Central memory CD4-positive, alpha-beta T cell (primary cell): ENCODE data around the gene PADI1.

ENCODE experiments used
- DNase-seq: peaks from one replicate; pipeline ENCODE4 v3.0.0; 2022

Gene PADI1

DNA sequence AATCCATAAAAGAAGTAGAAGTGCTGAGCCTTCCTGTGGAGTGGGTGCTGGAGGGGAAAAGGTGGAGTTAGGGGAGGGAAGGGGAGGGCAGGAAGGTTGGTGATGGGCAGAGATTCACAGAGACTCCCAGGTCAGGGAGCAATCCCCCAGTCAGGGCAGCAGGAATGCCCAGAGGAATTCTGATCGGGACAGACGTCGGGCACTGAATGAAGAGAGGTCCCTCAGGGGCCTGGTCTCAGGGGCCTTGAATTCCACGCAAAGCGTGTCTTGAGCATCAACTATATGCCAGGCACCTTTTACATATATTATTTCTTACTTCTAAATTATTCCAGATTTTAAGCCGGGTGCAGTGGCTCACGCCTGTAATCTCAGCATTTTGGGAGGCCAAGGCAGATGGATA, 7.2 kb upstream of the PADI1 start:
- DNase-seq, result no peak

DNA sequence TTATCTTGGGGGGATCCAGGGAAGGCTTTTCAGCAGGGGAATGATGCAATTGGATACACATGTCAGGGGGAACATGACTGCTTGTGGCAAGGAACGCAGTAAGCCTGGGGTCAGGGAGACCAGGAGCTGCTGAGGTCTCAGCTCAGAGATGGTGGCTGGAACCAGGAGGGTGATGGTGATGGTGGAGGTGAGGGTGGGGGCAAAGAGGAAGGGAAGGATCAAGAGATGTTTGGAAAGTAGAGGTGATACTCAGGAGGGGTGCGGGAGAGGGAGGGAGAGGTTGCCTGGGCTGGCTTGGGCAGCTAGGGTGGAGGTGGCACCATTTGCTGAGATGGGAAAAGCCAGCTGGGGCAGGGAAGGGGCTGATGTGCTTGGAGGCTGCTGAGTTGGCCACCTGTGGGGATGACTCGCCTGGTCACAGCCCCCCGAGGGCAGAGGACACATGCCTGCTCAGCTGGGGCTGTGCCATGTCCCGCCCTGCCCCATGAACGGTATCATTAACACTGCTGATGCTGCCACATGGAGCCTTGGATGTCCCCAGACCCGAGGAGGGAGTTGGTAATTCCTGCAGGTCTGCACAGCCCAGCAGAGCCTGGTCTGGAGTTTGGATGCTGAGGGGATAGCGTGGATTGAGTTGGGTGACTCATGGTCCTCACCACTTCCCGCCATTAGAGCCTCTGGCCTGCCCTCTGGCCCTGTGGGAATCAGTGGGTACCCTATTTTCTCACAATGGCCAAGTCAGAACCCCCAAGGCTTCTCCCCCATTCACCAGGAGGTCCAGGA, 6.3 kb upstream of the PADI1 start:
- no peak for DNase-seq

DNA sequence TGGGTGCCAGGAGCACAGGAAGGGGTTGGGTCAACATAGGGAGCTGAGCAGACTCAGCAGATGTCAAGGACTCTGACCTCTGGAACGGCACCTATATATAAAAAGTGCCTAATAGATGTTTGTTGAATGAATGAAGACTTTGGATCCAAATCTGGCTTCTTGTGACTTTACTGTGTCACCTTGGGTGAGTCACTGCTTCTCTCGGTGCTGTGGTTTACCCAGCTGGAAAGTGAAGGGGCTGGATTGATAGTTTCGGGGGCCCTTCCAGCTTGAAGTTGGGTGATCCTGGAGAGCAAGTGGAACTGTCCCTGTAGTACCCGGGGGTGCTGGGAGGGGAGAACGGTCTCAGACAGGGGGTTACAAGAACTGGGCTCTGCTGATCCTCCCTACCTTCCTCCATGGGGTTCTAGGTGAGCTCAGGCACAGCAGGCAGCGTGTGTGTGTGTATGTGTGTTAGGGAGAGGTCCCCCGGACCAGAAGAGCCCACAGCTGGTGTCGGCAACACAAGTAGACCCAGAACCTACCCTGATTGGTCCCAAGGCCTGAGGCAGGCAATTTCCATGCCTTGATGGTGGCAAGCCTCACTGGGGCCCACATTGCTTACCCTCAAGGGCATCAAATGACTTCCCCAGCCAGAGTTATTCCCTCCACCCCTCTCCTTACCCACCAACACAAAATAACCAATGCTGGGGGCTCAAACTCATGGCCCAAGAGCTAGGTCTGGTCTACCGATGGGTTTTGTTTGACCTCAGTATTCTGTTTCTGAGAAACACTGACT, 5.5 kb upstream of the PADI1 start:
- no peak for DNase-seq

DNA sequence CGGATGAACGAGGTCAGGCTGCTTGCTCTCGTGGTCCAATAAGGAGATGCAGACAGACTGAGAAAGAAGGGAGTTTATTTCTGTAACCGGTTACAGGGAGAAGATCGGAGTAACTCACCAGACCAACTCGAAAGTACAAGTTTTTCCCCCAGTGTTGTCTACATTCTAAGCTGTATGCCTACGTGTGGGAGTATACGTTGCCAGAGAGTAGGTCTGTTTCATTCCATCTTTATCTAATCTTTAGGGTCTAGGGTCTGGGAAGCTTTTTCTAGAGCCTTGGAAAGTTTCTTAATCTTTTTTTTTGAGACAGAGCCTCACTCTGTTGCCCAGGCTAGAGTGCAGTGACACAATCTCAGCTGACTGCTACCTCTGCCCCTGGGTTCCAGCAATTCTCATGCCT, 4.7 kb upstream of the PADI1 start:
- DNase-seq, result no peak

DNA sequence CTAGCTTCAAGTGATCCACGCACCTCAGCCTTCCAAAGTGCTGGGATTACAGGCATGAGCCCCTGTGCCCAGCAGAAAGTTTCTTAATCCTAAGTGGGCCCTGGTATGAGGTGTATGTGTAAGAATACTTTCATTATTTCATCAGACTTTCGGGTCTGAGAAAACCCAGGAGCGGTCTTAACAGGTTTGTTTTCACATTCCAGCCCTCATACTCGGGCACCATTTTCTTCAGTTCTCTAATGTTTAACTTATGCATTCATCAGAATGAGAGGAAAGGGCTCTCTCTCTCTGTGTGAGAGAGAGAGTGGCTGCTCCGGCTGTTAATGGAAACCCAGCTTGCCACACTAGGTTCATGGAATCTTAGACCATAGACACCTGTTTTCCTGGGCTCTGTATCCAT, 4.2 kb upstream of the PADI1 start:
- no peak for DNase-seq

DNA sequence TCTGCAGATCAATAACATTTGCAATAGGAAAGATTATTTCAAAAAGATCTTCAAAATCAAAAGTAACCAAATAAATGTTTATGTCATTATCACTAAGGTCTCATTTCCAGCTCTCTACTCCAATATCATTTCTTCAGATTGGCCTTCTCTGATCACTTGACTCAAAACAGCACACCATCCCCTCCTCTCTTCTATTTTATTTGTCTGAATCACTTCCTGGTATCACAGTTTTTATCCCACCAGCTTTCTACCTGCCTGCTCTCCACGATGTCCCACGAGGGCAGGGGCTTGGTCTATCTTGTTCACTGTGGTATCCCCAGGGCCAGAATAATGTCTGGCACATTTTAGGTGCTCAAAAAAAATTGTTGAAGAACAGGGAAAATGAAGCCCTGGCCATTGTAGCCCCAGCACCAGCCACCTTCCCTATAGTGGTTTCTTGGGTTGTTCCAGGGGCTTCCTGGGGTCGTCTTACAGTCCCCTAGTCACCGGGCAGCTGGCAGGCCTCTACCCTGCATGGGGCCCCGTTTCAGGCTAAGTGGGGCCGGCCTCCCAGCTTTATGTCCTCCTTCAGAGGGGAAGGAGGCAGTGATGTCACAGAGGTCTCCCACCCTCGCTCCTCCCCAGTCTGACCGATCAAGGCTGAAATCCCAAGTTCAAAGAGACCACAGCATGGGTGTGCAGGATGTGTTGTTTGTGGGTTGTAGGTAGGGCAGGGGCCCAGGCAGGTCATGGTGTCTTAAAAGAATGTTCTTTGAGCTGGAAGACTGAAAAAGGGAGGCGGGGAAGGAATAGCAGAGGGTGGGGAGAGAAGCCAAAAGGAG, 3.5 kb upstream of the PADI1 start:
- peak; percentile 40 for DNase-seq

DNA sequence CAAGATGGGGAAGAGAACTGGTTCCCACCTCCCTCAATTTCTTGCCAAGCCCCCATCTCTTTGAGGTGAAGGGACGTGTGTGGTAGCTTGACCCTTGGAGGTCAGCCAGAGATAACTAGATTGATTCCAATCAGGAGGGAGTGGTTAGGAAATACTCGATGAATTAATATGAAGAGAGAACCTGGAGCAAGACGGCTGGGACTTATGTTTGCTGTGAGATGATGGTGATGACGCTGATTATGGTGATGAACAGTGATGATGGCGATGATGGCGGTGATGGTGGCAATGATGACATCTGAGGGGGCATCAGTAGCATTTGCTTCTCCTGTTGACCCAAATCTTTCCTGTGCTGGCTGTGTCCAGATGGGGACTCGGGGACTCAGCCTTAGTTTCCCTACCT, 724 bp downstream of the PADI1 start:
- no peak for DNase-seq

DNA sequence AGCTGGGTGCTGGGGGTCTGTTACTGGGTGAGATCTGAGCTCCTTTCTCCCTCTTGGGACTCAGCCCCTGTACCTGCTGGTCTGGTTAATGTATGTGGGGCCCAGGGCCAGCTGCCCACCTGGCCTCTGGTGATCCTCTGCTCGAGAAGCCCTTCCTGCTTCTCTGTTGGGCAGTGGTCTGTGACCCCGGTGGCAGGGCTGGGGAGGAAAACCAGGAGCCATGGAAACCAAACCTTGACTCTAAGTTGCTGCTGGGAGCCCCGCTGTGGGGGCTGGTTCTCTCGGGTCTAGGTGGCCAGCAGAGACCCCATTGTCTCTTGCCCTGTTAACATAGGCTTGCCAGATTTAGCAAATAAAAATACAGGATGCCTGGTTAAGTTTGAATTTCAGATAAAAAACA, 1.3 kb downstream of the PADI1 start:
- DNase-seq, result no peak

DNA sequence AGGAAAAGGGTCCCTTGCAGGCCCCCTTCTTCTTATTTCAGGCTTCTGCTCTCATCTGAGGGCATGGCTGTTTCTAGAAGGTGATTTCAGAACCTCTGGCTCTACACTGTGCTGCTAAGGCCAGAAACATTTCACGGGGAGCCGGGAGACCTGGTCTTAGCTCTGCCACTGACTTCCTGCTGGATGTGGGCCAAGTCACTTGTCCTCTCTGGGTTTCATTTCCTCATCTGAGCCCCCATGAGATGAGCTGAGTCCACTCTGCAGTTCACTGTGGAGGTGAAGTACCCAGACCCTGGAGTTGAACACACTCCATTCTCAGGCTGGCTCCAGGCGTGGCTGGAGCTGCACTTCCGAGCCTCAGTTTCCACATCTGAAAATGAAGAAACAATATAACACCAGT, 2.1 kb downstream of the PADI1 start:
- DNase-seq, result no peak

DNA sequence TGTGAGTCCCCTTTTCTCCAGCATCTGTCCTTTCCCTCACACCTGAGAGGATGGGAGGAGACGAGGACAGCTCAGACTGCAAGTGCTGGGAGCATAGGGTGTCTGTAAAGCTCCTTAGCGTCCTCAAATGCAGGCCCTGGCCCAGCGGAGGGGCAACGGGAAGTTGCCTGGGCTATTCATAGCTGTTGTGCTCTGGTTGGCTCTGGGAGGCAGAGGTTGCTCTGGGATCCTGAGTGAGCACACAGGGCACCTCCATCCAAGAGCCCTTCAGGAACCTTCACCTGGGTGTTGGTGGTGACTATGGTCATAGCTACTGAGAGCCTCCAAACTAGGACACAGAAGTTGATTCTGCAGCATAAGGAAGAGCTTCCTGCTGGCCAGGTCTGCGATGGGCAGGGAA, 2.6 kb downstream of the PADI1 start:
- no peak for DNase-seq

DNA sequence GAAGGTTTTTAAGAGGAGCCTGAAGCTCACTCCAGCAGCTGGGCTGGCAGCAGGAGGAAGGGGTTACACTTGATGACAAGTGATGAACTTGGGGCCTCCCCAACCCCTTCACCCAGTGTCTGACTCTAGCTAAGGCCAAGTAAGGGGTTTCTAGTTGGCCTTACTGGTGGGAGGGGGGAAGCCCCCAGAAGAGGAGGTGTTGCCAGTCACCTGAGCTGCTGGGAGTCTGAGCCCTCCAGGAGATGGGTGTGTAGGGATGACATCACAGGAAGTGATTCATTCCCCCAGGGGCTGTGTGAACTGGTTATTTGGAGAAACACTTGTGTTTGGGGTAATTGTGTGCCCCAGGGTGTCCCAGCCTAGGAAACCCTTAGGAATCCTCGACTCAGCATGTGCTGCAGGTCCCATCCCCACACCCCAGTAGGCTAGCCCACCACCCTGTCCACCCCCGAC, 3.1 kb downstream of the PADI1 start:
- peak; percentile 24 for DNase-seq

DNA sequence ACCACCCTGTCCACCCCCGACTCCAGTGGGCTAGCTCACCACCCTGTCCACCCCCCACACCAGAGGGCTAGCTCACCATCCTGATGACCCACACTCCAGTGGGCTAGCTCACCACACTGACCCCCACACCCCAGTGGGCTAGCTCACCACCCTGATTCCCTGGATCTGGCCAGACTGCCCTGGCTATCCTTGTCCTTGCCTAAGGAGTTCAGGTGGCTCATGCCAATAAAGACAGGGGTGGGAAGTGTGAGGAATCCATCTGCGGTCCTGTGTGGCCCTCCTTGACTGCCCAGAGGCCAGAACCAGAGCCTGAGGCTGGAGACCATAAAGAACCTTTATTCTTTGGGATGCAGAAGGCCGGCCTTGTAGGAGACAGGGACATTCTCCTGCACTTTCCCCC, 3.6 kb downstream of the PADI1 start:
- DNase-seq, result no peak

DNA sequence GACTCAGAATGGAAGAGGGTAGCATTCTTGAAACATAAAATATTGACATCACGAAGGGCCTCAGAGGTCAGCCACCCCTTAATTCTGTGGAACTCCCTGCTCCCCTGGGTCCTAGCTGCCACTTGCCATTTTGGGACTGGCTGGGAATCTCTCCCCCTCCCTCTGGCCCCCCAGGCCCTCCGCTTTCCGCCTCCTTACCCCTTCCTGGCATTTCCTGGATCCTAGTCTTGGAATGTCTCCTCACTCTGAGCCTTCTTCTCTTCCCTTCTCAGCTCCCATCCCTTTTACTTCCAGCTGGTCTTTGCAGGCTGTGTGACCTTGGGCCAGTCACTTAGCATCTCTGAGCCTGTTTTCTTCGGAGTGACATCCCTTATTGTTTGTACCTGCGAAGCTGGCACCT, 4.5 kb downstream of the PADI1 start:
- no peak for DNase-seq

DNA sequence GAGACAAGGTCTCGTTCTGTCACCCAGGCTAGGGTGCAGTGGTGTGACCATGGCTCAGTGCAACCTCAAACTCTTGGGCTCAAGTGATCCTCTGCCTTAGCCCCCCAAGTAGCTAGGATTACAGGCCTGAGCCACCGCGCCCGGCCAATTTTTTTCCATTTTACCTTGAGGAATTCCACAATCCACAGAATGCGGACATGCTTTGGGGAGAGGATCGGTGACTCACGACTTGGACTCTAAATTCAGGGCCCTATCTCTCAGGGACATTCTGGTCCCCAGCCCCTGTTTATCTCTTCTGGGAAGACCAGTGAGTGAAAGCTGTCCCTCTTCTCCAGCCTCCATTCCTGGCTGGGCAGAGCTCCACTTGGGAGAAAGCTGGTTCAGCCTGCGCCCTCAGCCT, 5.2 kb downstream of the PADI1 start:
- no peak for DNase-seq

DNA sequence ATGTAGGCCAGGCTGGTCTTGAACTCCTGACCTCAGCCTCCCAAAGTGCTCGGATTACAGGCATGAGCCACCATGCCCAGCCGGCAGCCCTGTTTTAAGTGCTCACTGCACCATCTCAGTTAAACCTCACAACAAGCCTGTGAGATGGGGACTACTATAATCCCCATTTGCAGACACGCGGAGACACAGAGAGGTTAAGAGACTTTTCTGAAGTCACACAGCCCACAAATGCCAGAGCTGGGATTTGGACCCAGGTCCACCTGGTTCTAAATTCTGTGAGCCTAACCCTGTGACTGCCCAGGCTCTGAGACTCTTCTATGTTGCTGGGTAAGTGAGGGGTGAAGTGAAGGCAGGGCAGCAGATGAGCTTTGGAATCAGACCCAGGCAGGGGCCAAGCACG, 6.4 kb downstream of the PADI1 start:
- DNase-seq, result no peak

DNA sequence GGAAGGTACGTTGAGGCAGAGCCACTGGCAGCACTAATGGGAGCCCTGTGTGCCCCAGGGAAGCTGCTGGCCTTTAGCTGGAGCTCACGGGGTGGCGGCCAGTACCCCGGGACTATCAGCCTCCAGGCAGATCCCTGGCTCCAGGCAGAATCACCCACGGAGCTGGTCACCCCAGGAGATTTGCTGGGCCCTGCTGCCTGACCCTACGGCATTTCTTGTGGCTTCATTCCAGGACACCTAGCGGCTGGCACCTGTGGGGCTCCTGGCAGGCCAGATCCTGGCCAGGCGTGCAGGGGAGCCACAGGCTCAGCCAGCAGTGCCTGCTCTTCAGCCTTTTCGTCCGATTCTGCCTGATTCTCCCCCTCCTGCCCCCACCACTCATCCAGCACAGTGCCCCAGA, 7.1 kb downstream of the PADI1 start:
- DNase-seq, result no peak

DNA sequence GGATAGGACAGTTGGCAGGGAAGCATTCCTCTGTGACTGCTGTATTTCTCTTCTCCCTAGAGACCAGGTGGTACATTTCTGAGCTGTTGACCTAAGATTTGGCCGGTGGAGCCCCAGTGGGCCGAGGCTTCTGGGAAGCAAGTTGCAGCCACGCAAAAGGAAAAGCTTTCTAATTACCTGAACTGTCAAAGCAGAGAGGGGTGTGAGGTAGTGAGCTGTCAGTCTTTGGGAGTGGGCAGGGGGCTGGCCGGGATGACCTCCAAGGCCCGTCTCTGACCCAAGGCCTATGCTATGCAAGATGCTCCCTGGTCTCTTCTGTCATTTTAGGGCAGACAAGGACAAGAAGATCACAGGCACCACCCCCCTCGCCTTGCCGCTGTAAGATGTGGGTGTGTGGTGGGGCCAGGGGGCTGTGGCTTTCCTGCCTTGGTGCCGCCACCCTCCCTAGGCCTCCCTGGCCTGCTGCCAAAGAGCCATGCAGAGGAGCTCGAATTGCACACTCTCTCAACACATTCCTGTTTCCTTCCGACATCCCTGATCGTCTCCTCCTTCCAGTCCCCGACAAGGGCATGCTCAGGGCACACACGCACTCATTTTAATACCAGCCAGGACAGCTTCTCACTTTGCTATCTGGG, 7.7 kb downstream of the PADI1 start:
- peak; percentile 78 for DNase-seq

DNA sequence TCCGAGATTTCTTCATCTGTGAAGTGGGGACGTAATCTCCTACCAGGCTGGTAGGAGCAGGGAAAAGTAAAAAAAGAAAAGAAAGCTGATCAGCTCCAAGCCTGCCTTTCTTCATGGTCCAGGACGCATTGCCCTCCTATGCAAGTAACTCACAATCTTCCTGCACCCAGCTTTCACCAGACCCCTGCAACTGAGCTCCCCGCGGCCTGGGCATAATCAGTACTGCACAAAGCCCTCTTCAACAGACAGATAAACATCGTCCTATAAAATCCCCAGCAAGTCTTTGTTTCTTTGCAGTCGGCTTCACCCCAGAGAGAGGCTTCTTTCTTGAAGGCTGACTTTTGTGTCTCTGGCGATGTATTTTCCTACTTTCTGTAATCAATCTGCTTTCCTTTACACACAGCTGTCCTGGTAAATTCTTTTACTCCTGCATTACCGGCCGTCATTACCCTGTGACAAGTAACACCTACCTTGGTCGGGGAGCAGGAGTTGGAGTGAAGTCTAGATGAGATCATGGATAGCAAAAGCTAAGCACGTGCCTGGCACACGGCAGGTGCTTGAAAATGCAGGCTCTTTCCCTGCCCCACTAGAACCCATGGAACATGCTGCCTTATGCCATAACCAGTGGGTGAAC, 8.3 kb downstream of the PADI1 start:
- DNase-seq, result no peak

DNA sequence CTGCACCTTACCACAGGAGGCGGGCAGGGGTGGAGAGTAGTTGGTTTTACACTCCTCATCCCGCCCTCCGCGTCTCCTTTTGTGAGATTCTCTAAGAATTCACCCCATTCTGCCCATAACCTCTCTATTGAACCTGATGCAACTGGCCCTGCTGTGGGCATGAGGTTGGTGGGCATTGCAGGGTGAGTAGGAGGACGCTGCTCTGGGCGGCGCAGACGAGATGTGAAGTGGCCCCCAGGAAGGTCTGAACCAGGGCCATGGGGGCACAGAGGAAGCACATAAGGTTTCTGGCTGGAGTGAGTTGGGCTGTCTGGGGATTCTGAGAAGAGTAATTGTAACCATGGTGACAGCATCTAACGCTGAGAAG, 8.8 kb downstream of the PADI1 start:
- DNase-seq, result no peak

DNA sequence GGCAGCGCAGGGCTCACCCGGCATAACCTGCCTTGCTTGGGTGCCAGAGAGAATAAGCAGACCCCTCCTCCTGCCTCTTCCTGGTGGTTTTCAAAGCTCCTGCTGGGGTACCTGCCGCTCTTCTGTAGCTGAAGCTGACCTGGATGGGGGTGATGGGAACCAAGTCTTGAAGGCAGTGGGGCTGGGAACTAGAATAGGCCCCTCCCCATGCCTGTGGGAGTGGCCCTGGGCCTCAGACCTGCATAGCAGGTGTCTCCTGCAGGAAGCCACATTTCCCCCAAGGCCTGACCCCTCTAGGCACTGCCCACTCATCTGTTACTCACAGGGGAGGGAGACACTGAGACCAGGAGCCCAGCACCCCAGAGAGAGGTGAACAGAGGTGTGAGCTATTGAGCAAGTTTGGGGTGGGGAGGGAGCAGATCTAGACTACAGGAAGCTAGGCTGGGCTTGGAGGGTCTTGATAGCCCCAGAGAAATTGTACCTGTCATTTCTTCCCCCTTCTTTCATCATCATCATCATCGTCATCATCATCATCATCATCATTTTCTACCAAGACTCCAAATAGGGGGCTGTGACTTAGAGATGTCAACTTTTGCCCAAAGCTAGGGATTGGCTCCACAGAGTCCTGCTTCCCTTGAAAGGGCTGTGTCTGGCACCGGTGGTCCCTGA, 10.1 kb downstream of the PADI1 start:
- DNase-seq, result no peak

DNA sequence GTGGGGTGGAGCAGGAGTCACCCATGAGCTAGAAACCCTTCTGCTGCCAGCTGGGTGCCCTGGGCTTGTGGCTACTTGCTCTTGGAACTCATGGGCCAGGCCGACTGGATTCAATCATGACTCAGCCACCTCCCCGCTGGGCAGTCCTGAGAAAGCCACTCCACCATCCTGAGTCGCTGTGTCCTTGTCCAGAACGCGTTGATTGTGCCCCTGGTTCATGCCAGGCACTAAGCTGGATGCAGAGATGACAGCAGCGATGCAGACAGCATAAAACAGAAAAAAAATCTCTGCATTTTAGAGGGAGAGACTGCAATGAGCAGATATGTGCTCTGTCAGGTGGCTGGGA, 10.6 kb downstream of the PADI1 start:
- DNase-seq, result no peak

DNA sequence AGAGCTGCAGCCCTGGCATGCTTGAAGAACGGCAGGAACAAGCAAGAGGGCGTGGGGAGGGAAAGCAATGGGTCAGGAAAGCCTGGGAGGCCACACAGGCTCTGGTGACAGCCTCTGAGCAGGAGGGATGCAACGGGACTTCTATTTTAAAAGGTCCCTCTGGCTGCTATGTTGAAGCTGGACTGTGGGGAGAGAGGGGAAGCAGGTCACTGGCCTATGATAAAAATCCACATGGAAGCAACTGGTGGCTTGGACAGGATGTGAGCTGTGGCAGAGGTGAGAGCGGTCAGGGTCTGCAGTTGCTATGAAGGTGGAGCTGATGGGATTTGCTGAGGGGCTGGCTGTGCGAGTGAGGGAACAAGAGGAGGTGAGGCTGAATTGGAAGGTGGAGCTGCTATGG, 11.2 kb downstream of the PADI1 start:
- DNase-seq, result no peak
